Ureter (tissue), 1 donor: Measurements from ENCODE around the gene MT1G. TPM values are rescaled to one million over a fixed set of nuclear protein-coding genes. Genes with fewer than 3 reads are reported as not detected.
"Not testable (repeated sequence)": the region's sequence is repeated elsewhere in the genome, so short reads cannot be mapped to it uniquely, and the experiment has no call there.

ENCODE experiments used
- DNase-seq: peaks from one replicate; pipeline ENCODE4 v3.0.0-alpha.2; 2020; ENCODE audit warnings: low spot score
- total RNA-seq: library from RNA; stranded (reverse); gene quantifications from one replicate; pipeline ENCODE4 v1.2.4, GENCODE V29; 2023
- donor health status: DM: yes; HTN: yes; CAD: no.

The MT1G gene
- total RNA-seq, 1 donor from 2014 or later: 2.9 TPM

GRCh38 chr16:56665286-56666261, 2.3 kb downstream of the MT1G start:
- not testable (repeated sequence) for DNase-seq

- no peak for DNase-seq
Measured at GRCh38 chr16:56664506-56664905, 3.4 kb downstream of the MT1G start.

GRCh38 chr16:56662357-56663354, 5.2 kb downstream of the MT1G start:
- no peak for DNase-seq

GRCh38 chr16:56658327-56658875, 9.5 kb downstream of the MT1G start:
- DNase-seq: no peak

GRCh38 chr16:56657555-56658326, 10.1 kb downstream of the MT1G start, which contains the start of gene MT1F:
TSS of gene MT1F (plus strand) at chr16:56657959. CDS start at chr16:56658059, 100 bp downstream.
- peak; percentile 88 for DNase-seq

GRCh38 chr16:56653218-56653617, 14.6 kb downstream of the MT1G start:
- DNase-seq: no peak

- no peak for DNase-seq
Measured at GRCh38 chr16:56652600-56652999, 15.3 kb downstream of the MT1G start.

- DNase-seq: no peak
Measured at GRCh38 chr16:56651586-56651985, 16.3 kb downstream of the MT1G start, which contains the start of gene MT1B. TSS of gene MT1B (plus strand) at chr16:56651886. CDS start at chr16:56651954, 68 bp downstream.

GRCh38 chr16:56649820-56650219, 18.0 kb downstream of the MT1G start:
- no peak for DNase-seq

GRCh38 chr16:56649271-56649670, 18.6 kb downstream of the MT1G start:
- DNase-seq: no peak

- no peak for DNase-seq
Measured at GRCh38 chr16:56647641-56648431, 20.0 kb downstream of the MT1G start.

GRCh38 chr16:56645838-56646237, 22.0 kb downstream of the MT1G start:
- no peak for DNase-seq

- no peak for DNase-seq
Measured at GRCh38 chr16:56645311-56645710, 22.6 kb downstream of the MT1G start.

GRCh38 chr16:56643833-56644232, 24.0 kb downstream of the MT1G start:
- DNase-seq: no peak

GRCh38 chr16:56643080-56643778, 24.6 kb downstream of the MT1G start:
- DNase-seq: peak; percentile 80

- DNase-seq: no peak
Measured at GRCh38 chr16:56641166-56641565, 26.7 kb downstream of the MT1G start.

- DNase-seq: no peak
Measured at GRCh38 chr16:56640076-56640475, 27.8 kb downstream of the MT1G start.

GRCh38 chr16:56639045-56639444, 28.8 kb downstream of the MT1G start:
- no peak for DNase-seq
